Mammary epithelial cell (primary cell): ENCODE measurements around the gene RAPGEF4.

Experiments used
- EZH2 ChIP-seq: IDR thresholded peaks from 2 replicates; pipeline ENCODE4 v1.6.1; 2012; ENCODE audit warnings: low read length, inconsistent platforms, borderline replicate concordance
- TF ChIP-seq, protein P1 (sequence below), 2 donors: IDR thresholded peaks in 1 of 2; conservative IDR thresholded peaks in 1 of 2; 2 replicates each; pipeline ENCODE4 v1.5.1; 2011 to 2012; ENCODE audit warnings: inconsistent platforms in 2 of 2, low read length in 2 of 2, mild to moderate bottlenecking in 2 of 2, control low read depth in 1 of 2, low read depth in 1 of 2; ENCODE audit not compliant: insufficient read depth in 1 of 2; ENCODE audit errors: extremely low read depth in 1 of 2

DNA sequence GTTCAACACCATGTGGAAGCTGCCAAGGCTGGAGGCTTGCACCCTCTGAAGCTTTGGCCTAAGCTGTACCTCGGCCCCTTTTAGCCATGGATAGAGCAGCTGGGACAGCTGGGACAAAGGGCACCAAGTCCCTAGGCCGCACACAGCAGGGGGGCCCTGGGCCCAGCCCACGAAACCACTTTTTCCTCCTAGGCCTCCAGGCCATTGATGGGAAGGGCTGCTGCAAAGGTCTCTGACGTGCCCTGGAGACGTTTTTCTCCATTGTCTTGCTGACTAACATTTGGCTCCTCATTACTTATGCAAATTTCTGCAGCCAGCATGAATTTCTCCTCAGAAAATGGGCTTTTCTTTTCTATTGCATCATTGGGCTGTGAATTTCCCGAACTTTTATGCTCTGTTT is 13.7 kb downstream of the RAPGEF4 start:
- TF ChIP-seq, protein P1, sequence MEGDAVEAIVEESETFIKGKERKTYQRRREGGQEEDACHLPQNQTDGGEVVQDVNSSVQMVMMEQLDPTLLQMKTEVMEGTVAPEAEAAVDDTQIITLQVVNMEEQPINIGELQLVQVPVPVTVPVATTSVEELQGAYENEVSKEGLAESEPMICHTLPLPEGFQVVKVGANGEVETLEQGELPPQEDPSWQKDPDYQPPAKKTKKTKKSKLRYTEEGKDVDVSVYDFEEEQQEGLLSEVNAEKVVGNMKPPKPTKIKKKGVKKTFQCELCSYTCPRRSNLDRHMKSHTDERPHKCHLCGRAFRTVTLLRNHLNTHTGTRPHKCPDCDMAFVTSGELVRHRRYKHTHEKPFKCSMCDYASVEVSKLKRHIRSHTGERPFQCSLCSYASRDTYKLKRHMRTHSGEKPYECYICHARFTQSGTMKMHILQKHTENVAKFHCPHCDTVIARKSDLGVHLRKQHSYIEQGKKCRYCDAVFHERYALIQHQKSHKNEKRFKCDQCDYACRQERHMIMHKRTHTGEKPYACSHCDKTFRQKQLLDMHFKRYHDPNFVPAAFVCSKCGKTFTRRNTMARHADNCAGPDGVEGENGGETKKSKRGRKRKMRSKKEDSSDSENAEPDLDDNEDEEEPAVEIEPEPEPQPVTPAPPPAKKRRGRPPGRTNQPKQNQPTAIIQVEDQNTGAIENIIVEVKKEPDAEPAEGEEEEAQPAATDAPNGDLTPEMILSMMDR (conservative IDR thresholded peaks at IDR 0.05 in 1 of 2, IDR thresholded peaks at IDR 0.05 in 1 of 2; ENCODE audit: extremely low read depth in 1 of 2, insufficient read depth in 1 of 2, low read depth in 1 of 2, low read length in 2 of 2): no peak
- TF ChIP-seq EZH2: no peak
